Endothelial cell (in vitro differentiated cells): Measurements from ENCODE around the gene TGOLN2. TPM values are rescaled to one million over a fixed set of nuclear protein-coding genes. Genes with fewer than 3 reads are reported as not detected.

Experiments used
- DNase-seq: peaks from one replicate; pipeline ENCODE4 v3.0.0; 2021; ENCODE audit warnings: low spot score
- H3K27ac Mint-ChIP-seq: one replicate; pipeline ENCODE4 v1.8.0; 2021; ENCODE audit warnings: mixed read lengths, inconsistent platforms; ENCODE audit not compliant: unreplicated experiment
- H3K27me3 Mint-ChIP-seq: one replicate; pipeline ENCODE4 v1.8.0; 2021; ENCODE audit warnings: mild to moderate bottlenecking, moderate library complexity, mixed read lengths, inconsistent platforms; ENCODE audit not compliant: unreplicated experiment
- H3K36me3 Mint-ChIP-seq: one replicate; pipeline ENCODE4 v1.8.0; 2021; ENCODE audit warnings: mild to moderate bottlenecking, low read depth, mixed read lengths, inconsistent platforms; ENCODE audit not compliant: unreplicated experiment
- H3K4me1 Mint-ChIP-seq: one replicate; pipeline ENCODE4 v1.8.0; 2021; ENCODE audit warnings: mild to moderate bottlenecking, mixed read lengths, inconsistent platforms; ENCODE audit not compliant: unreplicated experiment
- H3K4me3 Mint-ChIP-seq: one replicate; pipeline ENCODE4 v1.8.0; 2021; ENCODE audit warnings: mild to moderate bottlenecking, mixed read lengths, inconsistent platforms; ENCODE audit not compliant: unreplicated experiment
- H3K9me3 Mint-ChIP-seq: one replicate; pipeline ENCODE4 v1.8.0; 2021; ENCODE audit warnings: mixed read lengths, inconsistent platforms; ENCODE audit not compliant: unreplicated experiment
- total RNA-seq: library from RNA; stranded (reverse); fragmentation: NEBNext Ultra II Directional; extraction: Animal tissue kit (Norgen Biotek cat#: 25700); gene quantifications from one replicate; pipeline ENCODE4 v1.2.1, GENCODE V29; 2021; ENCODE audit not compliant: unreplicated experiment
- TF ChIP-seq, protein P1 (sequence below): fragments of 200-600 bp; sonication (generic); IDR thresholded peaks from one replicate; pipeline ENCODE4 v1.5.0; 2021; ENCODE audit warnings: antibody characterized with exemption; ENCODE audit not compliant: unreplicated experiment

Gene TGOLN2
- total RNA-seq, 1 donor from 2014 or later, result 83.1 TPM

DNA sequence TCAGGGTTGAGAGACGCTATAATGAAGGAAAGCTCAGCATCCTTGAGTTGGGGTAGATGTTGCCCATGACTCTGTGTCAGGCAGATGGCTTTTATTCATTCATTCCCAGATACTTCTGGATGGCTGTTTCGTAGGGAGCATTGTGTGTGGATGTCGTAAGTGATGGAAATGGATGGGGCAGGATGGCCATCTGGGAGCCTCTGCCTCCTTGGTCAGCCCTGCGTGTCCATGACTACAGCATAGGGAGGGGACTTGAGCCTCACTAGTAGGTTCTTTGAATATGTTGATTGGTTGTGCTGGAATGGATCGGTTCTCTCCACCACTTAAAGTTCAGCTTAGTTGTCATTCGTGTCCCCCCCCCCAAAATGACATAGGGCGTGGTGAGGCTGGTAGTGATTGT, 44.9 kb downstream of the TGOLN2 start:
- no peaks in the 10 kb centered on the region for H3K9me3 Mint-ChIP-seq
- TF ChIP-seq, protein P1, sequence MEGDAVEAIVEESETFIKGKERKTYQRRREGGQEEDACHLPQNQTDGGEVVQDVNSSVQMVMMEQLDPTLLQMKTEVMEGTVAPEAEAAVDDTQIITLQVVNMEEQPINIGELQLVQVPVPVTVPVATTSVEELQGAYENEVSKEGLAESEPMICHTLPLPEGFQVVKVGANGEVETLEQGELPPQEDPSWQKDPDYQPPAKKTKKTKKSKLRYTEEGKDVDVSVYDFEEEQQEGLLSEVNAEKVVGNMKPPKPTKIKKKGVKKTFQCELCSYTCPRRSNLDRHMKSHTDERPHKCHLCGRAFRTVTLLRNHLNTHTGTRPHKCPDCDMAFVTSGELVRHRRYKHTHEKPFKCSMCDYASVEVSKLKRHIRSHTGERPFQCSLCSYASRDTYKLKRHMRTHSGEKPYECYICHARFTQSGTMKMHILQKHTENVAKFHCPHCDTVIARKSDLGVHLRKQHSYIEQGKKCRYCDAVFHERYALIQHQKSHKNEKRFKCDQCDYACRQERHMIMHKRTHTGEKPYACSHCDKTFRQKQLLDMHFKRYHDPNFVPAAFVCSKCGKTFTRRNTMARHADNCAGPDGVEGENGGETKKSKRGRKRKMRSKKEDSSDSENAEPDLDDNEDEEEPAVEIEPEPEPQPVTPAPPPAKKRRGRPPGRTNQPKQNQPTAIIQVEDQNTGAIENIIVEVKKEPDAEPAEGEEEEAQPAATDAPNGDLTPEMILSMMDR, result no peak
- peaks cover 18% of the 10 kb centered on the region for H3K27me3 Mint-ChIP-seq
- H3K27ac Mint-ChIP-seq, result peak overlapping the region; percentile 55
- peaks cover 30% of the 10 kb centered on the region for H3K36me3 Mint-ChIP-seq
- peaks cover 35% of the 10 kb centered on the region for H3K4me1 Mint-ChIP-seq
- no peak for DNase-seq
- H3K4me3 Mint-ChIP-seq, result peak overlapping the region; percentile 27

DNA sequence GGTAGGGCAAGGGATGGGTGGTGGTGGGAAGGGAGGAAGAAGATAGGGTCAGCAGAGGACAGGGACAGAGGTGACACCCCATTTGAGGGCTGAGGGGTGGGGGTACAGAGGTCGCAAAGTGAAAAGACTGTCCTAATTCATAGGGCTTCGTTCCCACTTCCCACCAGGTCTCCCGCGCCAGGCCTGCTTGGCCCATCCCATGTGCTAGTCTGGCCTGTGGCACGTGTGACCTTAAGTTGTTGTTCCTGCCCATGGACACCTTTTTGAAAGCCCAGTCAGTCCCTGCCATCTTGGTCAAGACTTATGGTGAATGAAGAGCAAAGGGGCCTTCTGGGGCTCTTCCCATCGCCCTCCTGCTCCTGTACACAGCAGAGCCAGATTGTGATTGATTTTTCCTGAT, 46.2 kb downstream of the TGOLN2 start:
- no peak overlapping the region for H3K27ac Mint-ChIP-seq
- peaks cover 27% of the 10 kb centered on the region for H3K36me3 Mint-ChIP-seq
- H3K9me3 Mint-ChIP-seq, result no peaks in the 10 kb centered on the region
- DNase-seq, result no peak
- no peak overlapping the region for H3K4me3 Mint-ChIP-seq
- peaks cover 18% of the 10 kb centered on the region for H3K27me3 Mint-ChIP-seq
- peaks cover 39% of the 10 kb centered on the region for H3K4me1 Mint-ChIP-seq
- TF ChIP-seq, protein P1, result no peak

DNA sequence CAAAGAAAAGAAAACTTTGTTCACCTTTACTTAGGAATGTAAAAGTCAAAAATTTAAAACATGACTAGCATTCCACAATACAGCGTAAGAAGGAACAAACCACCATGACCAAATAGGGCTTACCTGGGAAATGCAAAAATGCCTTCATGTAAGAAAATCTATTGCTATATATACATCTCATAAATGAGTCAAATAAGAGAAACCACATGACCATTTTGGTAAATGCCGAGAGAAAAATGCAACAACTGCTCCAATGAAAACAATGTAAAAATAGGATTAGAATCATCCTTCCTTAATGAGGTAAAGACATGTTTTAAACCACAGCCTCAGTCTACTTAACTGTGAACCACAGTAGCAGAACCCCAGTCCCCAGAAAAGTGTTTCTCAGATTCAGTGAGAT, 49.4 kb downstream of the TGOLN2 start:
- peak overlapping the region; percentile 82 for H3K27ac Mint-ChIP-seq
- no peaks in the 10 kb centered on the region for H3K9me3 Mint-ChIP-seq
- TF ChIP-seq, protein P1, result no peak
- peaks cover 45% of the 10 kb centered on the region for H3K4me1 Mint-ChIP-seq
- peaks cover 15% of the 10 kb centered on the region for H3K27me3 Mint-ChIP-seq
- no peak for DNase-seq
- peak overlapping the region; percentile 38 for H3K4me3 Mint-ChIP-seq
- H3K36me3 Mint-ChIP-seq, result peaks cover 24% of the 10 kb centered on the region

DNA sequence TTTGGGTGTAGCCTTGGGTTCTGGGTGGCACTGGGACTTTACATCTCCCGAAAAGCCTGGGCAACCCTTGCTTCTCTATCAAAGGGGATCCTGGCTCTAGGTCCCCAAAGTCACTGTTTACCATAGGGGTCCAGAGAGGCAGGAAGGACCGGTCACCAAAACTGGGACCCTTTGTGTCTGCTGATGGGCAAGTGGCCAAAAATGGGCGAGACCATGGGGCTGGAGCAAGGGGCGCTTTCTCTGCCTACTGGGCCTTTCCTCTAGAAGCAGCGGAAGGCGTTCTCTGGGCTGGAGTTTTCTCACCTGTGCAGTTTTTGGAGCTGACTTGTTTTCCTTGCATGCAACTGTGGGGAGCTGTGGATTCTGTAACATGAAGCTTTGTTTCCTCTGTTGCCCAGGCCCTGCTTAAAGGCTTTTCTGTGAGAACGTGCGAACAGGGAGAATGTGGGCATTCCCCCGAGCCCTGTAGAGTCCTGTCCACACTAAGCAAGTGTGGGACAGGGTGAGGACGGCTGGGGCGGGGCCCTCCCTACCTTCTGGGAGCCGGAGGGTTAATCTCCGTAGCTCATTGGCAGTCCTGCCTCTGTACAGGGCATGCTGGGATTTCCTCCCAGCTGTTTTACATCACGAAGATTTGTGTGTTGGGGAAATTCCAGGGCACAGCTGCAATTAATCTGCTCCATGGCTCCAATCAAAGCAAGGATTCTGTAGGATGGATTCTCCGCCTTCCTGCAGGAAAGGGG, 50.2 kb downstream of the TGOLN2 start:
- Mint-ChIP-seq H3K9me3 (no peaks in the 10 kb centered on the region), H3K27ac (peak overlapping the region; percentile 67), H3K36me3 (peaks cover 19% of the 10 kb centered on the region), H3K27me3 (peaks cover 10% of the 10 kb centered on the region), H3K4me3 (no peak overlapping the region), H3K4me1 (peaks cover 49% of the 10 kb centered on the region)
- DNase-seq, result no peak
- TF ChIP-seq, protein P1, result no peak

DNA sequence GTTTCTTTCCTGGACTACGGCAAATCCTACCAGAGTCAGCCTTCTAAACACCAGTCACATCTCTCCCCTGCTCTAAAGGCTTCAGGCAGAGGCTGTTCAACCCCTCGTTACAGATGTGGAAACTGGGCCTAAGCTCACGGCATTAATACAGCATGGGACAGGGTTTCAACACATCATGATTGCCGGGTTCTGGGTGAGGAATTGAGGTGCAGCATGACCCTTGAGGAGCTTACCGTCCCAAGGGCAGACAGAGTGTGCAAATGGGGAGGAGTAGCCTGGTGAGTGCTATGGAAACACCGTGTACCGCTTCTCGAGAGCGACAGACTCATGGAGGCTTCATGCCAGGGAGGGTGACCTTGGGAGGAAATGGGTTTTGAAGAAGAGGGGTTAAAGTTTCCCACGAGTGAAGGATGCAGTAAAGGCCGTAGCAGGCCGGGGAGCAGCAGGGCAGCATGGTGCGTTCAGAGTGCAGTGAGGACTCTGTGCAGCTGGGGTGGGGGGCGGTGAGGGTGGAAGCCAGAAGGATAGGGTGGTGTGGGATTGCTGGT, 51.1 kb downstream of the TGOLN2 start:
- Mint-ChIP-seq H3K27me3 (peaks cover 8% of the 10 kb centered on the region), H3K4me3 (peak overlapping the region; percentile 68), H3K27ac (peak overlapping the region; percentile 49), H3K9me3 (no peaks in the 10 kb centered on the region), H3K4me1 (peaks cover 48% of the 10 kb centered on the region), H3K36me3 (peaks cover 18% of the 10 kb centered on the region)
- TF ChIP-seq, protein P1, result no peak
- no peak for DNase-seq
